NCI-H510A treated with DMSO at 0.1 percent for 48 hours (cell line): ENCODE results near the gene CLDN24.

Experiments used
- DNase-seq: peaks from one replicate; lab custom pipeline; 2025; lab: John Stamatoyannopoulos, UW

Gene CLDN24

GRCh38 chr4:183284258-183284785 is 37.9 kb downstream of the CLDN24 start:
- no peak for DNase-seq

DNA sequence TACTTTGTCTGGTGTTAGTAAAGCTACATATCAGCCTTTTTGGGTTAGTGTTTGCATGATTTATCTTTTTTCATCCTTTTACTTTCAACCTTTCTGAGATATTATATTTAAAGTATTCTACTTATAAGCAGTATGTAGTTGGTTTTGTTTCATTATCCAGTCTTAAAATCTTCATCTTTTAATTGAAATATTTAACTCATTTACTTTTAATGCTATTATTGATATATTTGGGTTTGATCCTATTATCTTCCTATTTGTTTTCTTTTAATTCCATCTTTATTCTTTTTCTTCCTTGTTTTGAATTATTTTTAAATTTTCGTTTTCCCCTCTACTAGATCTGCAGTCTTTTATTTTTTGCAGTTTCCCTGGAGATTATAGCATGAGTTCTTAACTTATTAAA is 46.1 kb downstream of the CLDN24 start:
- DNase-seq: no peak

GRCh38 chr4:183272384-183272783 is 49.8 kb downstream of the CLDN24 start:
- DNase-seq: no peak
